Loucy (cell line): Measurements from ENCODE around the gene CTIF.

Source experiments
- CTCF ChIP-seq: fragments of 200-600 bp; sonication (generic); conservative IDR thresholded peaks from 2 replicates; pipeline ENCODE4 v1.5.1; 2014; ENCODE audit warnings: mild to moderate bottlenecking, antibody characterized with exemption, low read length
- EZH2phosphoT487 ChIP-seq: fragments of 200-600 bp; IDR thresholded peaks from 2 replicates; pipeline ENCODE4 v1.6.1; 2018; ENCODE audit warnings: antibody characterized with exemption, mild to moderate bottlenecking, moderate library complexity, borderline replicate concordance

- TF ChIP-seq CTCF (no peak), EZH2phosphoT487 (no peak)
These were observed 166.7 kb downstream of the CTIF start for GRCh38 chr18:48705531-48705930.
